Psoas muscle (tissue), 8 donors: Measurements from ENCODE around the gene IL10. TPM values are rescaled to one million over a fixed set of nuclear protein-coding genes. Genes with fewer than 3 reads are reported as not detected.

Experiments used
- ATAC-seq, 4 donors: fragments of 200-7000 bp; cut with Tn5 transposase; one replicate each; pipeline ENCODE4 v1.9.1; 2020; ENCODE audit warnings: moderate library complexity in 3 of 4, mild to moderate bottlenecking in 2 of 4
- DNase-seq, 2 donors: peaks; one replicate each; pipeline ENCODE4 v3.0.0-alpha.2; 2020
- H3K27ac ChIP-seq: fragments of 200-600 bp; one replicate; pipeline ENCODE4 v1.8.0; 2022
- H3K27me3 ChIP-seq, 3 donors: fragments of 200-600 bp in 1 of 3; one replicate each; pipeline versions ENCODE4 v1.6.1 to v1.8.0; 2013 to 2022; ENCODE audit warnings: low read length in 2 of 3, mild to moderate bottlenecking in 2 of 3, moderate library complexity in 1 of 3; ENCODE audit not compliant: insufficient read depth in 3 of 3
- H3K36me3 ChIP-seq, 2 donors: fragments of 200-600 bp in 1 of 2; one replicate each; pipeline versions ENCODE4 v1.6.1 to v1.8.0; 2013 to 2022; ENCODE audit warnings: low read depth in 1 of 2, mild to moderate bottlenecking in 1 of 2, moderate library complexity in 1 of 2; ENCODE audit not compliant: insufficient read depth in 1 of 2
- H3K4me1 ChIP-seq: fragments of 200-600 bp; one replicate; pipeline ENCODE4 v1.8.0; 2022
- H3K4me3 ChIP-seq: fragments of 200-600 bp; one replicate; pipeline ENCODE4 v1.8.0; 2022; ENCODE audit warnings: mild to moderate bottlenecking
- H3K9me3 ChIP-seq: fragments of 200-600 bp; one replicate; pipeline ENCODE4 v1.8.0; 2022
- CTCF ChIP-seq: fragments of 200-600 bp; IDR thresholded peaks from one replicate; pipeline ENCODE4 v1.8.0; 2022; ENCODE audit warnings: antibody characterized with exemption
- WGBS, 3 donors: extraction: QIAGEN DNeasy Blood & Tissue Kit; methylation state at CpG; one replicate each; pipeline versions ENCODE4 v1.1.6 to v1.1.7; 2013; 5-methylcytosine and 5-hydroxymethylcytosine counted together
- intact Hi-C, 2 donors: fragments of 100-400 bp; cut with DNase I; formaldehyde crosslinking; loops; one replicate each; pipeline versions ENCODE4 v1.11.0 to v1.14.2; 2022
- polyA plus RNA-seq, 3 donors: library from polyadenylated mRNA; stranded (reverse); fragments of 200-250 nt; gene quantifications; one replicate each; pipeline ENCODE4 v1.2.3, GENCODE V29; 2013
- total RNA-seq, 4 donors: library from RNA; stranded (reverse); fragmentation: NEBNext Ultra II Directional in 2 of 4; extraction: Animal tissue kit (Norgen Biotek cat#: 25700) in 2 of 4; gene quantifications; one replicate each; pipeline versions ENCODE4 v1.2.1 to v1.2.4, GENCODE V29; 2021 to 2023
- donor health status: healthy with polysubstance abuse.
- donor health status: DM: no; HTN: no; CAD: no; lungs with moderate emphysema.
- donor health status: Bipolar disorder and iron deficiency.
- donor health status: healthy.
- donor health status: DM: yes; HTN: yes; CAD: no.
- donor health status: DM: no; HTN: no; CAD: no.
- donor health status: DM: no; HTN: no; CAD: no.
- donor health status: DM: yes; HTN: yes; CAD: no.

IL10 gene
- total and polyA plus RNA-seq, 7 donors = 0.20 to 0.82 (median 0.38) TPM; not detected in 1

- H3K4me3 ChIP-seq = no peak overlapping the region
- WGBS, 3 donors = 47 to 50% (median 49%) methylated on average over 8 of the region's 8 CpGs
- no peaks in the 10 kb centered on the region for H3K4me1 ChIP-seq
- H3K27me3 ChIP-seq = no peaks in the 10 kb centered on the region
- no peaks in the 10 kb centered on the region for H3K36me3 ChIP-seq
- intact Hi-C loops = no loop called here
- no peak for DNase-seq
- no peak overlapping the region for H3K27ac ChIP-seq
- H3K9me3 ChIP-seq = no peaks in the 10 kb centered on the region
- TF ChIP-seq CTCF = no peak
- no peak for ATAC-seq
These were observed 25.5 kb upstream of the IL10 start for GRCh38 chr1:206797534-206798383.

DNA sequence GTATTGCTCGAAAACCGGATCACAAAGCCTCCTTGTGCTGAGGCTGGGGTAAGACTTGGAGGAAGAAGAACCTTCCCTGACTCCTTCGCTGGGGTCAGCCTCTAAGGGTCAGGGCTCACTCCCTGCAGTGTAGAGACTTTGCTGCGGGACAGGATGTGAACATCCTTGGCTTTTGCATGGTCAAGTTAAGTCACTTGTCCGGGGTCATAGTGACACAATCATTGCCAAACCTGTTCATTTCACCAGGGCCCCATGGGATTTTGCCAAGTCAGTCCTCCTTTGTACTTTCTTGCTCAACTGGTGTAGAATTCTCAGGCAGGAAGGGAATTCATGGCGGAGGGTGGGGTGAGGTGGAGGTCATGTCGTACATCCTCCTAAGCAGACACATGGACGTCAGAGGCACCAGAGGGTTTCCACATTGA lies 24.7 kb upstream of the IL10 start:
- Histone ChIP-seq H3K4me1 (no peaks in the 10 kb centered on the region), H3K27ac (no peak overlapping the region), H3K27me3 (no peaks in the 10 kb centered on the region), H3K4me3 (no peak overlapping the region), H3K9me3 (no peaks in the 10 kb centered on the region), H3K36me3 (no peaks in the 10 kb centered on the region)
- intact Hi-C loops = no loop called here
- ATAC-seq (no peak), DNase-seq (no peak)
- 78 to 85% (median 83%) methylated on average over 8 of the region's 8 CpGs for WGBS, 3 donors
- TF ChIP-seq CTCF = no peak

GRCh38 chr1:206796116-206796515 lies 23.8 kb upstream of the IL10 start:
- no peaks in the 10 kb centered on the region for H3K9me3 ChIP-seq
- ATAC-seq = no peak

GRCh38 chr1:206794294-206794908 lies 22.1 kb upstream of the IL10 start:
- DNase-seq = no peak
- intact Hi-C loops = no loop called here
- TF ChIP-seq CTCF = no peak
- ATAC-seq = no peak
- Histone ChIP-seq H3K4me1 (no peaks in the 10 kb centered on the region), H3K9me3 (no peaks in the 10 kb centered on the region), H3K4me3 (no peak overlapping the region), H3K27ac (no peak overlapping the region), H3K36me3 (no peaks in the 10 kb centered on the region), H3K27me3 (no peaks in the 10 kb centered on the region)
- WGBS, 3 donors = 85 to 91% (median 90%) methylated on average over 11 of the region's 11 CpGs

More at GRCh38 chr1:206796116-206796515, 23.8 kb upstream of the IL10 start:
- Histone ChIP-seq H3K4me1 (no peaks in the 10 kb centered on the region), H3K4me3 (no peak overlapping the region), H3K27me3 (no peaks in the 10 kb centered on the region), H3K27ac (no peak overlapping the region), H3K36me3 (no peaks in the 10 kb centered on the region)
- 68 to 80% (median 73%) methylated on average over 3 of the region's 3 CpGs for WGBS, 3 donors
- DNase-seq = no peak
- TF ChIP-seq CTCF = no peak
- intact Hi-C loops = no loop called here
